Ishikawa (cell line): ENCODE results near the gene FRMPD4.

Source experiments
- CEBPB ChIP-seq: IDR thresholded peaks from 2 replicates; pipeline ENCODE4 v1.6.1; 2012
- CREB1 ChIP-seq: IDR thresholded peaks from 2 replicates; pipeline ENCODE4 v1.6.1; 2012; ENCODE audit warnings: low read depth
- EGR1 ChIP-seq: IDR thresholded peaks from 2 replicates; pipeline ENCODE4 v1.6.1; 2012
- EP300 ChIP-seq: IDR thresholded peaks from 2 replicates; pipeline ENCODE4 v1.6.1; 2012; ENCODE audit warnings: borderline replicate concordance
- FOXM1 ChIP-seq: IDR thresholded peaks from 2 replicates; pipeline ENCODE4 v1.6.1; 2012; ENCODE audit warnings: low read depth, borderline replicate concordance
- MAX ChIP-seq: IDR thresholded peaks from 2 replicates; pipeline ENCODE4 v1.6.1; 2012
- NFIC ChIP-seq: IDR thresholded peaks from 2 replicates; pipeline ENCODE4 v1.6.1; 2012
- RAD21 ChIP-seq: IDR thresholded peaks from 2 replicates; pipeline ENCODE4 v1.6.1; 2012; ENCODE audit warnings: low read depth
- TAF1 ChIP-seq: IDR thresholded peaks from 2 replicates; pipeline ENCODE4 v1.6.1; 2012; ENCODE audit warnings: low read depth, mild to moderate bottlenecking
- TCF12 ChIP-seq: IDR thresholded peaks from 2 replicates; pipeline ENCODE4 v1.6.1; 2012; ENCODE audit warnings: low read depth
- TEAD4 ChIP-seq: IDR thresholded peaks from 2 replicates; pipeline ENCODE4 v1.6.1; 2012
- YY1 ChIP-seq: IDR thresholded peaks from 2 replicates; pipeline ENCODE4 v1.6.1; 2012; ENCODE audit warnings: low read depth
- ZBTB7A ChIP-seq: IDR thresholded peaks from 2 replicates; pipeline ENCODE4 v1.6.1; 2012; ENCODE audit warnings: low read depth
- TF ChIP-seq, protein P1 (sequence below): IDR thresholded peaks from 2 replicates; pipeline ENCODE4 v1.6.1; 2012; ENCODE audit warnings: low read depth, mild to moderate bottlenecking
- TF ChIP-seq, protein P2 (sequence below): IDR thresholded peaks from 2 replicates; pipeline ENCODE4 v1.6.1; 2012

Gene FRMPD4

DNA sequence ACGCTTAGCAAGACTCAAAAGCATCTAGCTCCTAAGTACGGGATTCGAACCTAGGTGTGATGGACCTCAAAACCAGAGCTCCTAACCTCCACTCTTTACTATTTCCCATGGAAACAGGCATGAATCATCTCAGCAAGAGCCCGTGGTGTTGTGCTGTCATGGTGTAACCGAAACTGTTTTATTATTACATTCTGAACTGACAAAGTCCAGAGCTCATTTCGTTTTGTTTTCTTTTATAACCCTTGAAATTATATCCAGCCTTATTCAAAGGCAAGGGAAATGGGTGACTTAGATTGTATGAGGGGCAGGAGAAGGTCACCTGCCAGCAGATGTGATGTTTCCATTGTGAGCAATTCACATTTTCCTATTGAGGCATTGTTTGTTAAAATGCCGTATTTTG is 301.1 kb downstream of the FRMPD4 start:
- TF ChIP-seq NFIC (no peak), CREB1 (no peak), YY1 (no peak), EP300 (no peak), EGR1 (no peak), TAF1 (no peak), TEAD4 (no peak), TCF12 (no peak), MAX (no peak), ZBTB7A (no peak), RAD21 (no peak), CEBPB (no peak)
- TF ChIP-seq, protein P1, sequence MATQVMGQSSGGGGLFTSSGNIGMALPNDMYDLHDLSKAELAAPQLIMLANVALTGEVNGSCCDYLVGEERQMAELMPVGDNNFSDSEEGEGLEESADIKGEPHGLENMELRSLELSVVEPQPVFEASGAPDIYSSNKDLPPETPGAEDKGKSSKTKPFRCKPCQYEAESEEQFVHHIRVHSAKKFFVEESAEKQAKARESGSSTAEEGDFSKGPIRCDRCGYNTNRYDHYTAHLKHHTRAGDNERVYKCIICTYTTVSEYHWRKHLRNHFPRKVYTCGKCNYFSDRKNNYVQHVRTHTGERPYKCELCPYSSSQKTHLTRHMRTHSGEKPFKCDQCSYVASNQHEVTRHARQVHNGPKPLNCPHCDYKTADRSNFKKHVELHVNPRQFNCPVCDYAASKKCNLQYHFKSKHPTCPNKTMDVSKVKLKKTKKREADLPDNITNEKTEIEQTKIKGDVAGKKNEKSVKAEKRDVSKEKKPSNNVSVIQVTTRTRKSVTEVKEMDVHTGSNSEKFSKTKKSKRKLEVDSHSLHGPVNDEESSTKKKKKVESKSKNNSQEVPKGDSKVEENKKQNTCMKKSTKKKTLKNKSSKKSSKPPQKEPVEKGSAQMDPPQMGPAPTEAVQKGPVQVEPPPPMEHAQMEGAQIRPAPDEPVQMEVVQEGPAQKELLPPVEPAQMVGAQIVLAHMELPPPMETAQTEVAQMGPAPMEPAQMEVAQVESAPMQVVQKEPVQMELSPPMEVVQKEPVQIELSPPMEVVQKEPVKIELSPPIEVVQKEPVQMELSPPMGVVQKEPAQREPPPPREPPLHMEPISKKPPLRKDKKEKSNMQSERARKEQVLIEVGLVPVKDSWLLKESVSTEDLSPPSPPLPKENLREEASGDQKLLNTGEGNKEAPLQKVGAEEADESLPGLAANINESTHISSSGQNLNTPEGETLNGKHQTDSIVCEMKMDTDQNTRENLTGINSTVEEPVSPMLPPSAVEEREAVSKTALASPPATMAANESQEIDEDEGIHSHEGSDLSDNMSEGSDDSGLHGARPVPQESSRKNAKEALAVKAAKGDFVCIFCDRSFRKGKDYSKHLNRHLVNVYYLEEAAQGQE, result no peak

- TF ChIP-seq CEBPB (no peak), ZBTB7A (no peak)
- TF ChIP-seq, protein P1, result no peak
These were observed 302.0 kb downstream of the FRMPD4 start for GRCh38 chrX:12440246-12440645.

DNA sequence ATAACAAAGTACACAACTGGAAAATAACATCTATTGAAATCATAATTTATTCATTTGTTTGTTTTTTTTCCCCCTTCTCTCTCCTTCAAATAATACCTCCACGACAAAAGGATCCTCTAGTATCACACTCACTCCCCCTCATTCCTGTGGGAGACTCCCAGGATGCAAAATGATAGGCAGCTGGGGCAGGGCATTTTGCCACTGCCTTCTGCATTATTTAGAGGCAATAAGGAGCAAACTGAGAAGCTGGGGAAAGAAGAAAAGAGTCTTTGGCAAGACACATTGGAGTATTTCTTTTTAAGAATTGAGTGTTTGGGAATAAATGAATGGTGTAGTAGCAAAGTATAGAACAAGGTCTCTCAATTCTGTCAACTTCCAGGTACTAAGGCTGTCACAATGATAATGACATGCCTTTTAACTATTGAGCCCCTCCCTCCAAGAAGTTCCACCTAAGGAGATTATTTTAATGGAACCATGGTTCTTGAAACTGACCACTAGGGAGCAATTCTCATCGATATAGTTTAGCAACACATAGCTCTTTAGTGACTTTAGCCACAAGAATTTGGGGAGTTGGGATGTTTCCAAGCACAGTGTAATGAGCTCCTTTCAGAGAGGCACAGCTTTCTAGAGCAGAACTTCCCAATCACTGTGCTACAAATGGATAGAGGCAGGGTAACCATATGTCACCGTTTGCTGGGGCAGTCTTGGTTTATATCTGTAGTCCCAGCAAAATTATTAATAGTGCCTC is 303.3 kb downstream of the FRMPD4 start:
- no peak for TF ChIP-seq CEBPB
- no peak for TF ChIP-seq EP300
- TF ChIP-seq TCF12, result no peak
- TF ChIP-seq NFIC, result no peak
- TF ChIP-seq ZBTB7A, result no peak
- no peak for TF ChIP-seq TAF1
- TF ChIP-seq CREB1, result no peak
- TF ChIP-seq, protein P2, sequence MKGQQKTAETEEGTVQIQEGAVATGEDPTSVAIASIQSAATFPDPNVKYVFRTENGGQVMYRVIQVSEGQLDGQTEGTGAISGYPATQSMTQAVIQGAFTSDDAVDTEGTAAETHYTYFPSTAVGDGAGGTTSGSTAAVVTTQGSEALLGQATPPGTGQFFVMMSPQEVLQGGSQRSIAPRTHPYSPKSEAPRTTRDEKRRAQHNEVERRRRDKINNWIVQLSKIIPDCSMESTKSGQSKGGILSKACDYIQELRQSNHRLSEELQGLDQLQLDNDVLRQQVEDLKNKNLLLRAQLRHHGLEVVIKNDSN, result no peak
- TF ChIP-seq EGR1, result no peak
- TF ChIP-seq TEAD4, result no peak
- no peak for TF ChIP-seq MAX
- no peak for TF ChIP-seq YY1
- TF ChIP-seq RAD21, result no peak
- no peak for TF ChIP-seq FOXM1

- no peak for TF ChIP-seq RAD21
- TF ChIP-seq TCF12, result no peak
- no peak for TF ChIP-seq EGR1
- TF ChIP-seq EP300, result no peak
- no peak for TF ChIP-seq MAX
- TF ChIP-seq CREB1, result no peak
These were observed 305.3 kb downstream of the FRMPD4 start for GRCh38 chrX:12443534-12444098.

GRCh38 chrX:12446342-12447075 is 308.2 kb downstream of the FRMPD4 start:
- TF ChIP-seq CEBPB (no peak), TCF12 (no peak), ZBTB7A (no peak)

DNA sequence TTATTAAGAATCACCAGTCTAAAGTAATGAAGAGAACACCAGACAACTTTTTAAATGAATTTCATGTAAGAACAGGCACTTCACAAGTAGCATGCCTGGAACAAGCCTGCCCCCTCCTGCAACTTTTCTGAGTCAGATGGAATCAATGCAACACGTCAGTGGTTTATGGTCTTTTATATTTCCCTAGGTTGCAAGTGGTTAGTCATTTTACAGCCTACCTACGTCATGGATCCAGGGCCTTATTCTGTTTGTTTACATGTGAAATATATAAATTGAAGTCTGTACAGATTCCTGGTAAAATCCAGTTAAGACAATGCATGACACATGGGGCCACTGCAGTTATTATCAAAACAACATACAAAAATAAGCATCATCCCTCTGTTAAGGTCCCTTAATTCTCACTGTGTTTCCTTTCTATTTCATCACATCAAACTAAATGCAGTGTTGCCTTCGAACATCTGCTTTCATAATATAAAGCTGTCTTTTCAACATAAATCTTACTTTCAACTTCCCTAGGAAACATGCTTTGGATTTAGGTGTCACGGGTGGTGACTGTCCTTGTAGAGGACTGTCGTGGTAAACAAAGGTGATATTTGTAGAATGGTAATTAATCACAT is 309.3 kb downstream of the FRMPD4 start:
- TF ChIP-seq RAD21 (no peak), TCF12 (no peak), FOXM1 (no peak), CEBPB (no peak), TAF1 (no peak), EGR1 (no peak), TEAD4 (no peak)
- TF ChIP-seq, protein P2, result no peak
- TF ChIP-seq, protein P1, result no peak
